Measurements from ENCODE around the gene TSPAN5.
A peak's percentile ranks its signal among the peaks of the same experiment; 100 is the strongest.
"Not testable (repeated sequence)": the region's sequence is repeated elsewhere in the genome, so short reads cannot be mapped to it uniquely, and the experiment has no call there.

Gene TSPAN5

DNA sequence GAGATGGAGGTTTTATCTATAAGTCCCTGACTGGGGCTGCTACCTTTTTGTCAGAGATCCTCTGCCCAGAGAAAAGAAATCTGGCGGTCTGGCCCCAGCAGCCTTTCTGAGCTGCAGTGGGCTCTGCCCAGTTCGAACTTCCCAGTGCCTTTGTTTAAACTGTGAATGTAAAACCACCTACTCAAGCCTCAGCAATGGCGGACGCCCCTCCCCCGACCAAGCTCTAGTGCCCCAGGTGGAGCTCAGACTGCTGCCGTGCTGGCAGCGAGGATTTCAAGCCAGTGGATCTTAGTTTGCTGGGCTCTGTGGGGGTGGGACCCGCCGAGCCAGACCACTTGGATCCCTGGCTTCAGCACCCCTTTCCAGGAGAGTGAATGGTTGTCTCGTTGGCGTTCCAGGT, 121.8 kb downstream of the TSPAN5 start:
- H3K9ac ChIP-seq (ENCODE audit: low read depth, low read length) = peak overlapping the region; percentile 15; the same call in 1 of the 2 replicates
- H3K27me3 ChIP-seq (ENCODE audit: insufficient read depth, low read length) = no peaks in the 10 kb centered on the region
- H3K27ac ChIP-seq (ENCODE audit: low read length) = no peak overlapping the region
- H3K9me3 ChIP-seq (ENCODE audit: insufficient read depth, low read depth, low read length) = no peaks in the 10 kb centered on the region
- no peaks in the 10 kb centered on the region for H3K36me3 ChIP-seq (ENCODE audit: insufficient read depth, low read depth, low read length)
- peaks cover 9% of the 10 kb centered on the region; the same call in 1 of the 2 replicates for H3K4me1 ChIP-seq (ENCODE audit: insufficient read depth, low read length)
- H3K4me3 ChIP-seq (ENCODE audit: low read length) = no peak overlapping the region

DNA sequence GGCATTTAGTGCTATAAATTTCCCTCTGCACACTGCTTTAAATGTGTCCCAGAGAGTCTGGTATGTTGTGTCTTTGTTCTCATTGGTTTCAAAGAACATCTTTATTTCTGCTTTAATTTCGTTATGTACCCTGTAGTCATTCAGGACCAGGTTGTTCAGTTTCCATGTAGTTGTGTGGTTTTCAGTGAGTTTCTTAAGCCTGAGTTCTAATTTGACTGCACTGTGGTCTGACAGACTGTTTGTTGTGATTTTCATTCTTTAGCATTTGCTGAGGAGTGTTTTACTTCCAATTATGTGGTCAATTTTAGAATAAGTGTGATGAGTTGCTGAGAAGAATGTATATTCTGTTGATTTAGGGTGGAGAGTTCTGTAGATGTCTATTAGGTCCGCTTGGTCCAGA, 124.3 kb downstream of the TSPAN5 start:
- not testable (repeated sequence) for H3K9ac ChIP-seq (ENCODE audit: low read depth, low read length); H3K4me3 ChIP-seq (ENCODE audit: low read length)

DNA sequence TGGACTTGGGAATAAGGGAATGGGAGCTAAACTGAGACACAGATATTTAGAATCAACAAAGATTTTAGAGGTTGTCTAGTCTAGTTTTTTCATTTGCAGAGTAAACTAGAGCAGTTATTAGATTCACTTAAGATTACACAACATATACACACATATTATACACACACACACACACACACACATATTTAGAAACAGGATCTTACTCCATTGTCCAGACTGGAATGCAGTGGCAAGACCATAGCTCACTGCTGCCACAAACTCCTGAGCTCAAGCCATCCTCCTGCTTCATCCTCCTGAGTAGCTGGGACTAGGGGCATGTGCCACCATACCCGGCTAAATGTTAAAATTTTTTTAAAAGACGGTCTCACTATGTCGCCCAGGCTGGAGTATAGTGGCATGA, 127.8 kb downstream of the TSPAN5 start:
- Histone ChIP-seq H3K9ac (ENCODE audit: low read depth, low read length) (no peak overlapping the region), H3K4me1 (ENCODE audit: insufficient read depth, low read length) (no peaks in the 10 kb centered on the region), H3K27ac (ENCODE audit: low read length) (no peak overlapping the region), H3K4me3 (ENCODE audit: low read length) (no peak overlapping the region), H3K9me3 (ENCODE audit: insufficient read depth, low read depth, low read length) (no peaks in the 10 kb centered on the region), H3K27me3 (ENCODE audit: insufficient read depth, low read length) (no peaks in the 10 kb centered on the region), H3K36me3 (ENCODE audit: insufficient read depth, low read depth, low read length) (no peaks in the 10 kb centered on the region)

More for the DNA sequence above, 124.3 kb downstream of the TSPAN5 start:
- H3K36me3 ChIP-seq (ENCODE audit: insufficient read depth, low read depth, low read length); H3K4me1 ChIP-seq (ENCODE audit: insufficient read depth, low read length); H3K27me3 ChIP-seq (ENCODE audit: insufficient read depth, low read length); H3K9me3 ChIP-seq (ENCODE audit: insufficient read depth, low read depth, low read length); H3K27ac ChIP-seq (ENCODE audit: low read length): not testable (repeated sequence)

DNA sequence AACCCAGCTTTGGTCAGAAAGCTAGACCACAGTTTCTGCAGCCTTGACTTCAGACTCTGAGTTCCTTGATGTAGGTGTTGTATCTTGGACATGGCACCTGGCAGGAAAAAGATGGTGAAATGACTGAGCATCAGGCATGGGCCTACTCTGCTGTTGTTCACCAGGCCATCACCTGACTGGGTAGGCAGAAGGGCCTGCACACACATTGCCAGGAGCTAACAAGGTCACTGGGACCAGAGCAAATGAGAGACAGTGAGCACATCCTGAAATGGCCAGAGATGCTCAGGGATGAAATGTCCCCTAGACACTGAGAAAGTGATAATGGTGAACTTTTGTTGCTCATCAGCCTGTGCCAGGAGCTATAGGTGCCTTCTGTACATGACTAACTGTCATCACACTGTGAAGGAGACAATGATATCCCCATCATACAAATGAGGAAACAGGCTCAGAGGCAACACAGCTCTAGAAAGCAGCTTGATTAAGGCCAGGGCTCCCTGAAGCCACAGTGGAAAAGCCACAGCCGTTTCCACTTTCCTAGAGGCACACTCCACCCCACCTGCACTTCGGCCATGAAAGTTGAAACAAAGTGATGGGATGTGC, 128.3 kb downstream of the TSPAN5 start:
- H3K4me1 ChIP-seq (ENCODE audit: insufficient read depth, low read length) = no peaks in the 10 kb centered on the region
- H3K9me3 ChIP-seq (ENCODE audit: insufficient read depth, low read depth, low read length) = no peaks in the 10 kb centered on the region
- no peak overlapping the region for H3K27ac ChIP-seq (ENCODE audit: low read length)
- no peak overlapping the region for H3K4me3 ChIP-seq (ENCODE audit: low read length)
- no peaks in the 10 kb centered on the region for H3K36me3 ChIP-seq (ENCODE audit: insufficient read depth, low read depth, low read length)
- H3K27me3 ChIP-seq (ENCODE audit: insufficient read depth, low read length) = no peaks in the 10 kb centered on the region
- H3K9ac ChIP-seq (ENCODE audit: low read depth, low read length) = no peak overlapping the region

DNA sequence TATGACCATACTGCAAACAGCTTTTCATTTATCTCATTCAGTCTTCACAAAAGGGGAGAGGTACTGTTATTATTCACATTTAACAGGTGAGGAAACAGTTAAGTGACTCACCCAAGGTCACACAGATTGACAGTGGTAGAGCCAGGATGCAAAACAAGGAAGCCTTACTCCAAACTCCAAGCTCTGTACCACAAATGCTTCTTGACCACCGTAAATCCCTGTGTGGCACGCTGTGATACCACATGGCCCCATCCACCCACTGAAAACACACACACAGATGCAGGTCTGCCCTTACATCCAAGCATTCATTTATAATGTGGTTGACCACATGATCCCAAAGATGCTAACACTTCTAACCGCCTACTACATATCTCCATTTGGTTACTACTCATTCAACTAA, 129.5 kb downstream of the TSPAN5 start:
- H3K9ac ChIP-seq (ENCODE audit: low read depth, low read length) = no peak overlapping the region
- no peaks in the 10 kb centered on the region for H3K27me3 ChIP-seq (ENCODE audit: insufficient read depth, low read length)
- no peak overlapping the region for H3K4me3 ChIP-seq (ENCODE audit: low read length)

DNA sequence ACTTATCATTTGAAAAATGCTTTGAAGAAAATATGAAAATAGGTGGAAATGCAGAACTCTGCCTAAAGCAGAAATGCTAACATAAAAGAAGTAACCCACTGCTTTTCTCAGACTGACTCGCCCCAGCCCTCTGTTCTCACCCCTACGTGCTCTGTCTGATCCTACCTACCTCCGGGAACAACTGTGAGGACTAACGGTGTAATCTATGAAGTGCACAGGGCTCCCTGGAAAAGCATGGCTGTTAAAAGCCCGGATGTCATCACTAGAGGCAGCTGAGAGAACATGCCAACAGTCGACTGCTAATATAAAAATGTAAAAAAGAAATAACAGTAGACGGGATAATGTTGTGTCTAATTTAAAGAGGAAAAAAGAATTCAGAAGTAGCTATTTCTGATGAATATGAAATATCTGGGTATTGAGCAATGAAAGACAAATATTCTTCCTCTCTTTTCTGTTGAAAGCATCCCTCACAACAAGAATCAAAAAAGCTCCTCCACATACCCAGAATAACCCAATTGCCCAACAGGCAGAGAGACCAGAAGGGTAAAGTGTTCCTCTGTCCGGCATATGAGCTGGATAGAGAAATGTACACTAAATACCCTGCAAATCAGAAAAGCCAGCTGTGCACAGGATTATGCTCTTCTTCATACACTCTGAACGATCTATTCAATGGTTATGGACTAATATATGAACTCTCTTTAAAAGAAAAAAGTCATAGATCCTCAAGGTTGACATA, 130.7 kb downstream of the TSPAN5 start:
- Histone ChIP-seq H3K9ac (ENCODE audit: low read depth, low read length) (no peak overlapping the region), H3K27ac (ENCODE audit: low read length) (no peak overlapping the region), H3K4me1 (ENCODE audit: insufficient read depth, low read length) (peaks cover 4% of the 10 kb centered on the region; the same call in 1 of the 2 replicates), H3K9me3 (ENCODE audit: insufficient read depth, low read depth, low read length) (no peaks in the 10 kb centered on the region), H3K27me3 (ENCODE audit: insufficient read depth, low read length) (no peaks in the 10 kb centered on the region), H3K36me3 (ENCODE audit: insufficient read depth, low read depth, low read length) (no peaks in the 10 kb centered on the region), H3K4me3 (ENCODE audit: low read length) (no peak overlapping the region)

More for the DNA sequence above, 129.5 kb downstream of the TSPAN5 start:
- Histone ChIP-seq H3K4me1 (ENCODE audit: insufficient read depth, low read length) (peaks cover 4% of the 10 kb centered on the region; the same call in 1 of the 2 replicates), H3K36me3 (ENCODE audit: insufficient read depth, low read depth, low read length) (no peaks in the 10 kb centered on the region), H3K27ac (ENCODE audit: low read length) (no peak overlapping the region), H3K9me3 (ENCODE audit: insufficient read depth, low read depth, low read length) (no peaks in the 10 kb centered on the region)

DNA sequence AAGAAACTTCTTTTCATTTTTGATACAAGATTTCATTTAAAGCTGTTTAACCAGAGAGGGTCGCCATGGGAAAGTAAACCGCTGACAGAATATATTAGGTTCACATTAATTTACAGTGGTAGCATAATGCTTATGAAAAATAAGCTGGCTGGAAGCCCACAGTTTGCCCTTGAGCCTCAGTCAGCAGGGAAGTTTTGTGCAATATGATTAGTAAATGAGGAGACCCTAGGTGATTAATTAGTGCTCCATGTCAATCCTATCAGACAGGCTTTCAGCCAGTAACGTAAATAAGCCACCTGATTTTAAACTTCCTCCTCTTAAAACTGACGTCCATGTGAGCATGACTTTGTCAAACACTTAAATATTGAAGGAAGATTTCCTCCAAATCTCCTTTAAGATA, 134.2 kb downstream of the TSPAN5 start:
- H3K4me3 ChIP-seq (ENCODE audit: low read length) = no peak overlapping the region
- H3K9ac ChIP-seq (ENCODE audit: low read depth, low read length) = no peak overlapping the region
- peaks cover 4% of the 10 kb centered on the region; the same call in 1 of the 2 replicates for H3K4me1 ChIP-seq (ENCODE audit: insufficient read depth, low read length)
- H3K27me3 ChIP-seq (ENCODE audit: insufficient read depth, low read length) = no peaks in the 10 kb centered on the region
- H3K36me3 ChIP-seq (ENCODE audit: insufficient read depth, low read depth, low read length) = no peaks in the 10 kb centered on the region
- no peaks in the 10 kb centered on the region for H3K9me3 ChIP-seq (ENCODE audit: insufficient read depth, low read depth, low read length)
- H3K27ac ChIP-seq (ENCODE audit: low read length) = no peak overlapping the region

DNA sequence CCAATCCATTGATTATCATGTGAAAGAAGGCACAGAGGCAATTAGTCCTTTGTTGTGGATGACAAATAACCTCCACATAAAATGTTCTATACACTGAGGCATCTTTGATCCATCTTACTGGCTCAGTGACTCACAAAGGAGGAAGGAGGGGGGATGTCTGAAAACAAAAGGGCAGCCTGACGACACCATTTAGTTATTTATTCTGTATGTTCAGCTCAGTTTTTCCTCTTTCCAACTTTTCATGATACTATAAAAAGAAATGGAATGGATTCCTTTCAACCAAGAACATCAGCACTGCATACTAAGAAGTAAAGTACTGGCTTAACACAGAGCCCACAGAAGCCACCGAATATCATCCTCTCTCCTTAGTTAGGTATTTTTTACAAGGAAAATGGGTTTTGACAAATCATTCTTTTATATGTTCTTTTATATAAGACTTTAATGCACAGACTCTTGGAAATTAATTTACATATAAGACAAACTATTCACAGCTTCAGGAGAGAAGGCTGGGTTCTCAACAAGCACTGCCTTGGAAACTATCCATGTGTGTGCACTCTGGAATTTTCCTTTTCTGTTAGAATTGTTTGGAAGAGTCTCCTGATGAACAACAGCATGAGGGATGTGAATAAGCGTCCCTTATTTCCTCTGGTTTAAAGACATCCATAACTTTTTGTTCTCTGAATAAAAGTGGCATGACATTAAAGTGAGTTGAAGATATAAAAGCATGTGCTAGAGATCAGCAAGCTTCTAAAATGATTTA, 135.6 kb downstream of the TSPAN5 start:
- H3K4me3 ChIP-seq (ENCODE audit: low read length) = no peak overlapping the region
- no peaks in the 10 kb centered on the region for H3K9me3 ChIP-seq (ENCODE audit: insufficient read depth, low read depth, low read length)
- no peak overlapping the region for H3K9ac ChIP-seq (ENCODE audit: low read depth, low read length)
- H3K36me3 ChIP-seq (ENCODE audit: insufficient read depth, low read depth, low read length) = no peaks in the 10 kb centered on the region
- peaks cover 11% of the 10 kb centered on the region; the same call in 1 of the 2 replicates for H3K4me1 ChIP-seq (ENCODE audit: insufficient read depth, low read length)
- H3K27me3 ChIP-seq (ENCODE audit: insufficient read depth, low read length) = no peaks in the 10 kb centered on the region
- no peak overlapping the region for H3K27ac ChIP-seq (ENCODE audit: low read length)

DNA sequence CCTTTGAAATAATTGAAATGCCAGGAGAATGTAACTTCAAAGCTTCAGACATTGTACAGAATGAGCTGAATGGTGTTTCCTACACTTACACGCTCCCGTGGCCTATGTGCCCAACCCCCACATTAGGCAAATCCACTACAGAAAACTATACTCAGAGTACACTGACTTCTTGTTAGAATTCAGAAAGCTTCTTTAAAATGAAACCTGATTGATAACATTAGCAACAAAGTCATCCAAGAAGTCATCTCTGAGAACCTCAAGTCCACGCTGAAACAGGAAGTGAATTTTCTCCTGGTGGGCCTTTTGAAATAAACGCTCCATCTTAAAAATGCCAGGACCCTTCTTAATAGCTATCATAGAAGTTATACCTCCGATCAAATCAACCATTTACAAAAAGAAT, 136.3 kb downstream of the TSPAN5 start:
- no peaks in the 10 kb centered on the region for H3K36me3 ChIP-seq (ENCODE audit: insufficient read depth, low read depth, low read length)
- H3K4me1 ChIP-seq (ENCODE audit: insufficient read depth, low read length) = peaks cover 11% of the 10 kb centered on the region; the same call in 1 of the 2 replicates
- no peak overlapping the region for H3K9ac ChIP-seq (ENCODE audit: low read depth, low read length)
- H3K9me3 ChIP-seq (ENCODE audit: insufficient read depth, low read depth, low read length) = no peaks in the 10 kb centered on the region
- H3K27me3 ChIP-seq (ENCODE audit: insufficient read depth, low read length) = no peaks in the 10 kb centered on the region
- H3K27ac ChIP-seq (ENCODE audit: low read length) = no peak overlapping the region
- H3K4me3 ChIP-seq (ENCODE audit: low read length) = no peak overlapping the region

DNA sequence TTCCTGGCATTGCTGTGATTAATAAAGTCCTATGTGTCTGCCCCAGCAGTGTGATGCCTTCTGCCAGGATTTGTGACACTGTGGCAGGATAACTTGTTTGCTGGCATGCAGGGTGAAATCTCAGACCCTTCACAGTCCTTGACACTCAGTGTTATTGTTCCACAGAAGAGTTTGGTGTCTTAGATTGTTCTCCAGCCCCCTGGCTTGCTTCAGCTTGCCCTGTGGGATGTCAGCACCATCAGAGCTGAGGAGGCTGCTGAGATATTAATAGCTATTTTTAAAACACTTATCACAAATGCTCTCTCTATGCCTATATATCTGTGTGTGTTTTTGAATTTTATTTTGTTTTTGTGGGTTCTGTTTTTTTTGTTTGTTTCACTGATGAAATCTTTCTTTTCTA, 136.9 kb downstream of the TSPAN5 start:
- Histone ChIP-seq H3K27ac (ENCODE audit: low read length) (no peak overlapping the region), H3K4me3 (ENCODE audit: low read length) (no peak overlapping the region), H3K36me3 (ENCODE audit: insufficient read depth, low read depth, low read length) (no peaks in the 10 kb centered on the region), H3K9me3 (ENCODE audit: insufficient read depth, low read depth, low read length) (peaks cover 2% of the 10 kb centered on the region), H3K4me1 (ENCODE audit: insufficient read depth, low read length) (peaks cover 11% of the 10 kb centered on the region; the same call in 1 of the 2 replicates), H3K27me3 (ENCODE audit: insufficient read depth, low read length) (no peaks in the 10 kb centered on the region), H3K9ac (ENCODE audit: low read depth, low read length) (no peak overlapping the region)

DNA sequence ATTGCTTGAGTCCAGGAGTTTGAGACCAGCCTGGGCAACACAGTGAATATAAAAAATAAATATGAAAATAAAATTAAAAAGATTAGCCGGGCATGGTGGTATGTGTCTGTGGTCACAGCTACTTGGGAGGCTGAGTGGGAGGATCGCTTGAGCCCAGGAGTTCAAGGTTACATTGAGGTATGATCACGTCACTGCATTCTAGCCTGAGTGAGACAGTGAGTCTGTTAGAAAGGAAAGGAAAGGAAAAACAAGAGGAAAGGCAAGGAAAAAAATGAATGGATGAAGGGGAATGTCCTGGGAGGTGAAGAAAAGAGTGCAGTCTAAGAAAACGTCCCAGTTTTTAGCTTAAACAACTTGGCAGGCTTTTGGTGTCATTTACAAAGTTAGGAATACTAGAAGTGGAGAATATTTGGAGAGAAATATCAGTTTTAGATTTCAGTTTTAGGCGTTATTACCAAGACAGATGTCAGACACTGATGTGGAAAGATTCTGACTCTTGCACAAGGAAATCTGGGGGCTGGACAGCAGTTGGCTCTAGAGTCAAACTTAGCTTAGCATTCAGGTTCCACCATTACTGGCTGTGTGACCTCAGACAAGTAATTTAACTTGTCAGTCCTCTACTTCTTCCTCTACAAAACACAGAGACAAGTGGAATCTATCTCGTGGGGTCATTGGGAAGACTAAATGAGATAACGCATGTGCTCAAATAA, 139.0 kb downstream of the TSPAN5 start:
- H3K36me3 ChIP-seq (ENCODE audit: insufficient read depth, low read depth, low read length) = no peaks in the 10 kb centered on the region
- no peak overlapping the region for H3K9ac ChIP-seq (ENCODE audit: low read depth, low read length)
- H3K27ac ChIP-seq (ENCODE audit: low read length) = no peak overlapping the region
- H3K27me3 ChIP-seq (ENCODE audit: insufficient read depth, low read length) = no peaks in the 10 kb centered on the region
- peaks cover 24% of the 10 kb centered on the region for H3K4me1 ChIP-seq (ENCODE audit: insufficient read depth, low read length)
- H3K9me3 ChIP-seq (ENCODE audit: insufficient read depth, low read depth, low read length) = peaks cover 2% of the 10 kb centered on the region
- no peak overlapping the region for H3K4me3 ChIP-seq (ENCODE audit: low read length)
